SU-DHL-6 (cell line): ENCODE data around the gene SGCA.

Experiments
- CTCF ChIP-seq: fragments of 200-600 bp; sonication (generic); IDR thresholded peaks from one replicate; pipeline ENCODE4 v1.5.1; 2017; ENCODE audit warnings: antibody characterized with exemption, mild to moderate bottlenecking, low read length, moderate library complexity; ENCODE audit not compliant: insufficient read depth, poor library complexity, severe bottlenecking
- EZH2phosphoT487 ChIP-seq: fragments of 200-600 bp; sonication (generic), shearing (Covaris generic); conservative IDR thresholded peaks from 2 replicates; pipeline ENCODE4 v1.6.1; 2018; ENCODE audit warnings: mild to moderate bottlenecking, antibody characterized with exemption, low read length, moderate library complexity, mixed read lengths

- TF ChIP-seq CTCF: no peak
- TF ChIP-seq EZH2phosphoT487: no peak
Observed at GRCh38 chr17:50134206-50135110, 31.3 kb upstream of the SGCA start.
